GM18519 (cell line): ENCODE data around the gene ANG.
A peak's percentile ranks its signal among the peaks of the same experiment; 100 is the strongest.
"Not testable (repeated sequence)": the region's sequence is repeated elsewhere in the genome, so short reads cannot be mapped to it uniquely, and the experiment has no call there.

ENCODE experiments used
- ATAC-seq: cut with Tn5 transposase; IDR thresholded peaks from one replicate; pipeline ENCODE4 v1.9.1; 2021; ENCODE audit warnings: mild to moderate bottlenecking, moderate library complexity; ENCODE audit not compliant: unreplicated experiment, low FRiP score

The ANG gene

DNA sequence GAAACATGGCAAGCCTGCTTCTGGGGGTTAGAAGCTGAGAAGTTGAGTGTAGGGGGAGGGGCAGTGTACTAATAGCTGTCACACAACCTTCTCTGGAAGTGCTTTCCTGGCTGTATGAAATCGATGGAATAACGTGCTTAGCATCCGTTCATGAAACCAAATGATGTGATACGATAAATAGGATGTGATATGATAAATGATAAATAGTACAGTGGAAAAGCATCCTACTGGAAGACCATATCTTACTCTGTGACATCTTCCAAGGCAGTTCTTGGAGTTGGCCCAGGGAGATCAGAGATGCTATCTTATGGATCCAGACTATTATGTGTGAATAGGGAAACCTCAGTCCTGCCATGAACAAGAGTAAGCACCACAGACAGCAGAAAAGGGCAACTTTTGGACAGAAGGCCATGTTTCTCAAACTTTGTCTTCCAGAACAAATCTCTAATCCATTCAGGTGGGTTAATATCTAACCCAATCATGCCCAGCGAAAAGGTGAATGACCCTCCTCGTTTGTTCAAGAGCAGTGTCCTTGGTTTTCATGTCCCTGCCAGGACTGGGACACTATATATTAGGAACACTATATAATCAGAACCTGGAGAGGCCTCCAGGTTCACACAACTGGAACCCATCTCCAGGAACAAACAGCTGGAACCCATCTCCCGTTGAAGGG lies at the start of gene ANG:
ANG (plus strand) TSS at position 598 of the 673 bp plus-strand sequence. CDS start 4,801 bp downstream, outside the sequence.
- ATAC-seq: no peak

DNA sequence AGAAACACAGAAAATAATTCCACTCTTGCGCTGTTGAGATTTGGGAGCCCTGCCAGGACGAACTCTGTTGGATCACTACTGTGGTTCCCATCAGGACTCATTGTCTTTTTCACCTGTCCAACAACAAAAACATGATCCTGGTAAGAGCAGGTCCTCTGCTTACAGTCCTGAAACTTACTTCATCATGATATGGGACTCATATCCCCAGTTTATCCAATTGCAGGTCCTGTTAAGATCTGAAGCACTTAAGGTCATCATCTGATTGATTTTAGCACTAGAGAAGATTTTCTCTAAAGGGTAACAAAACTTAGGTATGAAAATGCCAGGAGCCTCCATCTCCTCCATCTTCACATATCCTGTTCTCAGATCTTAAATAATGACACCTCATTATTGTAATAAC lies 47.0 kb upstream of the ANG start, which contains the start of gene OR6S1:
OR6S1 (minus strand) TSS at position 101 of the 400 bp plus-strand sequence; CDS start at position 101, 0 bp downstream.
- no peak for ATAC-seq

- ATAC-seq: no peak
Measured at GRCh38 chr14:20642182-20642581, 46.4 kb upstream of the ANG start.

- ATAC-seq: not testable (repeated sequence)
Measured at GRCh38 chr14:20642755-20643154, 45.8 kb upstream of the ANG start.

DNA sequence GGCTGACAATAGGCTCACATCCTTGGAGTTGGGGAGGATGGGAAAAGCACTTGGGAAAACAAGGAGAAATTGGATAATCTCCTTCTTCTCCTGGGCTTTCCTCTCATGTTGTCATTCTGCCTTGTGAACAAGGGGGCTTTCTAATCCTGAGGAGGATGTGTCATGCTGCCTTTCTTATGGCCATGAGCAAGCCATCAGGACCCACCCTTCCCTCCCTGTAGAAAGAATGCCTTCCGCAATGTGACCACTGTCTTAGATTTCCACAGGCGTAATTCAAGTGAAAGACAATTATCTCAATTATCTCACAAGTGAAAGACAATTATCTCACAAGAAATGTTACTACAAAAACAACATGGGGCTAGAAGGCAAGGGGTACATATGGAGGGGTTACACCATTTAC lies 44.0 kb upstream of the ANG start:
- ATAC-seq: no peak

GRCh38 chr14:20645481-20645880 lies 43.1 kb upstream of the ANG start:
- ATAC-seq: no peak

- ATAC-seq: no peak
Measured at GRCh38 chr14:20652996-20653975, 35.3 kb upstream of the ANG start.

GRCh38 chr14:20655851-20656250 lies 32.7 kb upstream of the ANG start:
- ATAC-seq: no peak

- ATAC-seq: no peak
Measured at GRCh38 chr14:20656274-20656673, 32.3 kb upstream of the ANG start.

- no peak for ATAC-seq
Measured at GRCh38 chr14:20657216-20658211, 31.1 kb upstream of the ANG start.

GRCh38 chr14:20658246-20658645 lies 30.3 kb upstream of the ANG start:
- ATAC-seq: no peak

GRCh38 chr14:20659336-20659735 lies 29.2 kb upstream of the ANG start:
- no peak for ATAC-seq

DNA sequence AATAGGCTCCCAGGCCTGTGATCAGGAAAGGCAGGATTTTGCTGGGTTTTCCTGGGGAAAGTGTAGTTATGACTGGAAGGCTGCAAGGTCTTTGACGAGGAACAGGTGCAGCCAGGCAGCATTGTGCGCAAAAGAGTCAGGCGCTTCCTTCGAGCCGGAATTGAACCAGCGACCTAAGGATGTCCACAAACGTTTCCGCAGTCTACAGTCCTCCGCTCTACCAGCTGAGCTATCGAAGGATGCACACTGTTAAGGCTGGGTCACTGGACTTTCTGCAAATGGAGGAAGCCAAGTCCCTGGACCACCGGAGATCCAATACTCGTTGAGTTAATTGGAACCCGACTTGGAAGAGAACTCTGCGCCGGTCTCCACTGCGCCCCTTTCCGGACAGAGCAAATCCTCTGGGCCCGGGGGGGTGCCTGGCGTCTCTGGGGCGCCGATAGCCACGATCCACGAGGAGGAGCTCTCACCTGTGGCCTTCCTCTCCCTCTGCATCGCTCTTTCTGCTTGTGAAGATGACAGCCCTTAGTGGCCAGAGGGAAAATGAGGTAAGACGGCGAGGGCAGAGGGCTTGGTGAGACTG lies 28.7 kb upstream of the ANG start:
- no peak for ATAC-seq

DNA sequence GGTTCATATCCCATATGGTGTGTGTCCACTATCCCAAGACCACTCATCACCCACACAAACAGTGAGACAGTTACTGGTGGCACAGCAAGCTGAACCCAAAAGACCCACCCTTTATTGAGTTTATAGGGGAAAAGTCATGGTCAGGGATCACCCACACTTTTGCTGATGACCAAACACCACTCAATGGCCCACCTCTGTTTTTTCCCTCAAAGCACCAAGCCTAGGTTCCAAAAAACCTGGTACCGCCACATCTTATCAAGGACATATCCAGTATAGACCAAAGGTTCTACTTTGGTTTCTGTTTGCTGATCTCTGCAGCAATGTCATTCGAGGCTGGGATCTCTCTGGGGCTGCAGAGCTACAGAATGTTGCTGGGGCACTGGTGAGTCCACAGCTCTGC lies 27.4 kb upstream of the ANG start:
- ATAC-seq: no peak

DNA sequence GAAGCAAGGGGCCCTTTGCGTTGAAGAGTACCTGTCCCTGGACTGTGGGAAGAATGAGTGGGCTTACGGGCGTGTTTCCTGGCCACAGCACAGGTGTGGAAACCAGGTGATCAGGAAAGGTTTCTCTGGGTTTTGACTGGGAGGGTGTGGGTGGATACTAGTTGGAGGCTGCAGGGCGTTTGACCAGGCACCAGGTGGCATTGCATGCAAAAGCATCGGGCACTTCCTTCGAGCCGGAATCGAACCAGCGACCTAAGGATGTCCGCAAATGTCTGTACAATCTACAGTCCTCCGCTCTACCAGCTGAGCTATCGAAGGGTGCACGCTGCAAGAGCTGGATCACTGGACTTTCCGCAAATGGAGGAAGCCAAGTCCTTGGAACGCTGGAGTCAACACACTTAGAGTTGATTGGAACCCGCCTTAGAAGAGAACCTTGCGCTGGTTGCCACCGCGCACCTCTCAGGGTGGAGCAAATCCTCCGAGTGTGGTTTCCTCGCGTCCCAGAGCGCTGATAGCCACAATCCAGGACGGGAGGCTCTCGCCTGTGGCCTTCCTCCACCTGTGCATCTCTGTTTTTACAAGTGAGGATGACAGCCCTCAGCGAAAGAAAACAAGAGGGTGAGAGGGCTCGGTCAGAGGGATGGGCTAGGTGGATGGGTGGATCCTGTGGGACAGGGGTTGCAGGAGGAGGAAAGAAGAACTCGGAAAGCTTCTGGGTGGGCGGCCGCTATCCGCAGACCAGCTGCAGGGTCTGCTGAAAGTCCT lies 25.4 kb upstream of the ANG start:
- ATAC-seq: peak; percentile 37

- not testable (repeated sequence) for ATAC-seq
Measured at GRCh38 chr14:20666400-20666961, 22.1 kb upstream of the ANG start.

- peak; percentile 57 for ATAC-seq
Measured at GRCh38 chr14:20667957-20668356, 20.6 kb upstream of the ANG start.

GRCh38 chr14:20668969-20669368 lies 19.6 kb upstream of the ANG start:
- no peak for ATAC-seq
